ENCODE data around the gene TREX2.

DNA sequence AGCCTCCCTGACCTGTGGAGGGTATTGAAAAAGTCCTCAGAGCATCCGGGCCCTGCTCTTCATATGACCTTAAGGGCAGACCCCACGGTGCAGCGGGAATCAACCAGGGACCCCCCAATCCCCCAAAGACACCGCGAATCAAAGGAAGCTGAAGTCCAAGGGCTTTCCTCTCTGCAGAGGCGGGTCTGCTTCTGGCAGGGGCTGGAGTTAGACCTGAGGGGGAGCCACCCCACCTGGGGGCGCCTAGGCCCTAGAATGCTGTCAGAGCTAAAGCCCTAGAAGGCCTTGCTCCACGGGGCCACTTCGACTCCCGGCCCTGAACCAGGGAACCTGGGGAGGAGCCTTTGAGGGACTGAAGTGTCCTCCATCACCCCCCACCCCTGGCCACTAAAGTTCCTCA lies 27.3 kb upstream of the TREX2 start:
- TF ChIP-seq POLR2AphosphoS5 (IDR thresholded peaks at IDR 0.05; ENCODE audit: insufficient read depth in 1 of 2, low read depth in 1 of 2): no peak
- TF ChIP-seq, protein P1, sequence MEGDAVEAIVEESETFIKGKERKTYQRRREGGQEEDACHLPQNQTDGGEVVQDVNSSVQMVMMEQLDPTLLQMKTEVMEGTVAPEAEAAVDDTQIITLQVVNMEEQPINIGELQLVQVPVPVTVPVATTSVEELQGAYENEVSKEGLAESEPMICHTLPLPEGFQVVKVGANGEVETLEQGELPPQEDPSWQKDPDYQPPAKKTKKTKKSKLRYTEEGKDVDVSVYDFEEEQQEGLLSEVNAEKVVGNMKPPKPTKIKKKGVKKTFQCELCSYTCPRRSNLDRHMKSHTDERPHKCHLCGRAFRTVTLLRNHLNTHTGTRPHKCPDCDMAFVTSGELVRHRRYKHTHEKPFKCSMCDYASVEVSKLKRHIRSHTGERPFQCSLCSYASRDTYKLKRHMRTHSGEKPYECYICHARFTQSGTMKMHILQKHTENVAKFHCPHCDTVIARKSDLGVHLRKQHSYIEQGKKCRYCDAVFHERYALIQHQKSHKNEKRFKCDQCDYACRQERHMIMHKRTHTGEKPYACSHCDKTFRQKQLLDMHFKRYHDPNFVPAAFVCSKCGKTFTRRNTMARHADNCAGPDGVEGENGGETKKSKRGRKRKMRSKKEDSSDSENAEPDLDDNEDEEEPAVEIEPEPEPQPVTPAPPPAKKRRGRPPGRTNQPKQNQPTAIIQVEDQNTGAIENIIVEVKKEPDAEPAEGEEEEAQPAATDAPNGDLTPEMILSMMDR (IDR thresholded peaks at IDR 0.05): no peak

Measured in vagina (tissue), 2 donors.